Thymus (tissue), 11 donors: ENCODE results near the gene WDR7. TPM values are rescaled to one million over a fixed set of nuclear protein-coding genes. Genes with fewer than 3 reads are reported as not detected.

Experiments
- DNase-seq, 9 donors: peaks; one replicate each; pipeline ENCODE4 v3.0.0-alpha.2; 2013; ENCODE audit warnings: low spot score in 9 of 9, low read depth in 6 of 9, missing footprints in 1 of 9
- H3K27ac ChIP-seq, 2 donors: one replicate each; pipeline ENCODE4 v1.5.1; 2013; ENCODE audit warnings: control low read depth in 1 of 2, low read depth in 1 of 2, low read length in 1 of 2, mild to moderate bottlenecking in 1 of 2, moderate library complexity in 1 of 2
- H3K27me3 ChIP-seq, 2 donors: one replicate each; pipeline ENCODE4 v1.5.1; 2013; ENCODE audit warnings: low read length in 1 of 2; ENCODE audit not compliant: control insufficient read depth in 2 of 2, insufficient read depth in 1 of 2
- H3K36me3 ChIP-seq, 2 donors: one replicate each; pipeline ENCODE4 v1.5.1; 2013; ENCODE audit warnings: low read length in 1 of 2, mild to moderate bottlenecking in 1 of 2, moderate library complexity in 1 of 2; ENCODE audit not compliant: control insufficient read depth in 2 of 2, insufficient read depth in 2 of 2
- H3K4me1 ChIP-seq, 2 donors: one replicate each; pipeline ENCODE4 v1.5.1; 2013; ENCODE audit warnings: low read length in 2 of 2; ENCODE audit not compliant: control insufficient read depth in 2 of 2, insufficient read depth in 2 of 2
- H3K4me3 ChIP-seq, 2 donors: one replicate each; pipeline ENCODE4 v1.5.1; 2013; ENCODE audit warnings: low read length in 2 of 2, control low read depth in 1 of 2, mild to moderate bottlenecking in 1 of 2
- H3K9me3 ChIP-seq, 2 donors: one replicate each; pipeline ENCODE4 v1.5.1; 2013; ENCODE audit warnings: low read length in 1 of 2, mild to moderate bottlenecking in 1 of 2; ENCODE audit not compliant: control insufficient read depth in 2 of 2, insufficient read depth in 1 of 2
- WGBS: extraction: QIAGEN DNeasy Blood & Tissue Kit; methylation state at CpG from one replicate; pipeline ENCODE4 v1.1.7; 2013; 5-methylcytosine and 5-hydroxymethylcytosine counted together
- polyA plus RNA-seq: library from polyadenylated mRNA; stranded (reverse); fragments of 200-250 nt; gene quantifications from one replicate; pipeline ENCODE4 v1.2.3, GENCODE V29; 2013
- total RNA-seq: library from RNA; stranded (reverse); fragments of 120-200 nt; gene quantifications from one replicate; pipeline ENCODE4 v1.2.4, GENCODE V29; 2013
- donor health status: healthy.

Gene WDR7
- total and polyA plus RNA-seq, 2 donors, result 9.0 to 20.5 TPM

DNA sequence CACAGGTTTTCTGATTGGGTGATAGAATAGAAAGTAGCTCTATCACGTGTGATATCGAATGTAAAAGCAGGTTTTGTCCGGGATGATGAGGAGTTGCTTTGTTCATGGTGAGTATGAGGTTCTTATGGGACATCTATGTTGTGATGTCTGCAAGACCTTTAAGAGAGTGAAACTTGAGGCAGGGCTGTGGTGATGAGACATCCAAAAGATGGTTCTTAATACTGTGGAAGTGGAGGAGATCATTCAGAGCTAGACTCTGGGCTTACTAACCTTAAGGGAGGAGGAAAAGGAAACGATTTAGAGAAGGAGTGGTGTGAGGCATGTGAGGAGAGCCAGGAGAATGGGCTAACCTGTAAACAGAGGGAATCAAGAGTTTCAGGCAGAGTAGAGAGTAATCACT is 92.0 kb downstream of the WDR7 start:
- Histone ChIP-seq H3K27me3 (no peaks in the 10 kb centered on the region), H3K4me1 (no peaks in the 10 kb centered on the region), H3K9me3 (no peaks in the 10 kb centered on the region), H3K36me3 (peaks cover 0 to 2% of the 10 kb centered on the region in 2 donors), H3K27ac (no peak overlapping the region), H3K4me3 (no peak overlapping the region)
- no peak for DNase-seq
- WGBS, result 97% methylated on average over 4 of the region's 4 CpGs

DNA sequence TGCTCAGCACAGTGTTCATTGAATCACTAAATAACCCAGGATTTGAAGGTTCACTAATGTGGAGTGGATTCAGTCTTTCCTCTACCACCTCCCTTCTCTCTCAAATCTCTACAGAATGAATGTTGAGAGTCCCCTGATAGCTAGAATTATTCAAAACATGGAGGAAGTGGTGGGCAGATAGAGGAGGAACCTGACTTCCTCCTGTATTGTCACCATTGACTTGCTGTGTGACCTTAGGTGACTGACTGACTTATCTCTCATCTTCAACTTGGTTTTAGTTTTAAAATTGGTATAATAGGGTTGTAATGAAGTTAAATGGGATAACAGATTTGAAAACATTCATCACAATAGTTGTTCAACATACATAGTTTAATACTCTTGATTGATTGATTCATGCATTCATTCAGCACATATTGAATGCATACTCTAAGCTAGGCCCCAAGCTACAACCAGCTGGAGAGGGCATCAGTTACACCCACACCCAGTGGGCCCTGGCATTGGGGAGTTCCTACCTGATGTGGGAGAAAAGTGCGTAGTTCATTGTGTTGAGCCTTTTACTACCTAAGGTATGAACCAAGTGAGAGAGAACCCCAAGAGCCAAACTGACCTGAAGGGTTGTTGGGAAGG is 96.0 kb downstream of the WDR7 start:
- H3K4me1 ChIP-seq, result no peaks in the 10 kb centered on the region
- H3K27ac ChIP-seq, result no peak overlapping the region
- peaks cover 0 to 4% of the 10 kb centered on the region in 2 donors for H3K36me3 ChIP-seq
- no peaks in the 10 kb centered on the region for H3K9me3 ChIP-seq
- WGBS, result 98% methylated on average over 1 of the region's 1 CpG
- peak in 1 of 9 donors; percentile 5 for DNase-seq
- no peak overlapping the region for H3K4me3 ChIP-seq
- H3K27me3 ChIP-seq, result no peaks in the 10 kb centered on the region

DNA sequence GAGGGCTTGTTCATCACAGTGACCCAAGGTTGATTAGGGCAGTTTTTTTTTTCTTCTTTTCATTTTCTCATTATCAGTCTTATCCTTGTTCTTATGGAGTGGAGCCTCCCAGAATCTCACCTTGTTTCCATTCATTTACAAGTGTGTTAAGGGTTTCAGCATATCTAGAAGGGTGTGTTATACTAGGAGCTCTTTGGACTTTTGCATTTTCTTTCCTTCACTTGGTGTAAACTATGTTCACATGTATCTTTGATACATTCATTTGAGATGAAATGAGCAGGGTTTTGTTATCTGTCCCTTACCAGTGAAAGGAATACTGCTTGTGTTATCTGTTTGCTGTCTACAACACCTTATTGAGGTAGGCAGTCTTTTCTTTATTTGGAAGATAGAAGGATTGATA is 96.7 kb downstream of the WDR7 start:
- Histone ChIP-seq H3K4me1 (no peaks in the 10 kb centered on the region), H3K4me3 (no peak overlapping the region), H3K9me3 (no peaks in the 10 kb centered on the region), H3K36me3 (peaks cover 0 to 4% of the 10 kb centered on the region in 2 donors), H3K27ac (no peak overlapping the region), H3K27me3 (no peaks in the 10 kb centered on the region)
- no peak for DNase-seq

DNA sequence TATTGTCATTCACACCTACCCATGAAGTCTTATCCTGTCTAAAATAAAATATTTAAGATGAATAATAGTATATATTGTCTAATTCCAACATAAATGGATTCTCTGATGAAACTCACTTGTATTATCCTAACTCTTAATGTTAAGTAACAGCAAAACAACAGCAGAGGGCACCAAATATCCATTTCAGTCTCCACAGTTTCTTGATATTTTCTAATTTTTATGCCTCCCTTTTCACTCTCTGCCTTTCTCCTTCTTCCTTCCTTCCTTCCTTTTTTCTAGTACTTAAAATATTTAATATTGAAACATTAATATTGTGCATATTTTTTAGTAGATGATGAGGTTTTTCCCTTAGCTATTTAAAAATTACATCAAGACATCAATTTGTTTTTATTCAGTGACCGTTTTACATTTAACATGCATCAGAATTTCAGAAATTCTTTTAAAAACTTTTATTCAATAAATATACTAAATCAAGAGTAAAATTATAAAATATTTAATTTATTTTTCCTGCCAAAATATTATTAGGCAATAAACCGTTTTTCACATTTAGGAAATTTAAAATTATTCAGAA is 97.6 kb downstream of the WDR7 start:
- peak in 6 of 9 donors; percentile 4 to 46 (median 18) for DNase-seq
- no peak overlapping the region for H3K27ac ChIP-seq

DNA sequence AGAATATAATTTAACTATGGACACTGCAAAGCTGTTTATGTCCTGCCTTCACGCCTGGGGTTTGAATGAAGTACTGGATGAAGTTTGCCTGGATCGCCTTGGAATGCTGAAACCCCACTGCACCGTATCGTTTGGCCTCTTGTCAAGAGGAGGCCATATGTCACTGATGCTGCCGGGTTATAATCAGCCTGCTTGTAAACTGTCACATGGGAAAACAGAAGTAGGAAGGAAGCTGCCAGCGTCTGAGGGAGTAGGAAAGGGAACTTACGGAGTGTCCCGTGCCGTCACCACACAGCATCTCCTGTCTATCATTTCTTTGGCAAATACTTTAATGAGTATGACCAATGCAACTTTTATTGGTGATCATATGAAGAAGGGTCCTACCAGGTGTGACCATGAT is 105.8 kb downstream of the WDR7 start:
- Histone ChIP-seq H3K27ac (no peak overlapping the region), H3K4me1 (no peaks in the 10 kb centered on the region), H3K9me3 (no peaks in the 10 kb centered on the region), H3K27me3 (no peaks in the 10 kb centered on the region), H3K4me3 (no peak overlapping the region), H3K36me3 (peaks cover 11% of the 10 kb centered on the region in 2 donors)
- DNase-seq, result no peak
- 92% methylated on average over 9 of the region's 9 CpGs for WGBS

More for the DNA sequence above, 97.6 kb downstream of the WDR7 start:
- Histone ChIP-seq H3K9me3 (no peaks in the 10 kb centered on the region), H3K4me3 (no peak overlapping the region), H3K4me1 (no peaks in the 10 kb centered on the region), H3K27me3 (no peaks in the 10 kb centered on the region), H3K36me3 (peaks cover 0 to 4% of the 10 kb centered on the region in 2 donors)
- 48% methylated on average over 2 of the region's 2 CpGs for WGBS

DNA sequence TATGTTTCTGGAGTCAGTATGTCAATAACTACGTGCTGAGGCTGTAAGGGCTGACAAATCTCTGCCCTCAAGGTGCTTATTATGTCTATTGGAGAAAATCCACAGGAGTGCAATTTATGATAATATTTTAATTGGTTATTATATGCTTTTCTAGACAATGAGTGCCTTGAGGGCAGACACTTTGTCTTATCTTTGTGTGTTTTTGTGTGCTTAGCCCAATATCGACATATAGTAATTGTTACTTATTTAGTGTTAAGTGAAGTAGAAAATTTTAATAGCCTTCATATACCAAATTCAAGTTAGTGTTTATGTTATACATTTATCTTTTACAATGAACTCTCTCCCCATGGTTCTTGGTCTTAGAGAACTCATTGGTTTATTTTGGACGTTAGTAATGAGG is 118.9 kb downstream of the WDR7 start:
- DNase-seq, result no peak
- Histone ChIP-seq H3K27me3 (no peaks in the 10 kb centered on the region), H3K27ac (no peak overlapping the region), H3K4me1 (no peaks in the 10 kb centered on the region), H3K36me3 (no peaks in the 10 kb centered on the region), H3K4me3 (no peak overlapping the region), H3K9me3 (no peaks in the 10 kb centered on the region)
- 95% methylated on average over 3 of the region's 3 CpGs for WGBS

DNA sequence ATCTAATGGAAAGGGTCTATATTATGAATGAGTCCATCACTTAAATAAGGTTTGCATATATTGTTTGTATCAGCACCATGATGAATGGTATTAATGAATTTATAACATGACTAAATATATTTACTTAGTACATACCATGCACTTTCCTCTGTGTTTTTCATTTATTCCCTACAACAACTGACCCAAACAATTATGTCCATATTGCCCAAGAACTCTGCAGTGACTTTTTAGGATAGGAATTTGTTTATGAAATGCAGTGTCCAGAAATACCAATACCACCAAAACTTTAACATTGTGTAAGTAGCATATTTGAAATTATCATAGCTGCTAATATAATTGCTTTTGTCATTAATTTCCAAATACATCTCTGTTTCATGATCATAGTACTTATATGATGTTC is 119.7 kb downstream of the WDR7 start:
- Histone ChIP-seq H3K36me3 (no peaks in the 10 kb centered on the region), H3K27ac (no peak overlapping the region), H3K4me1 (no peaks in the 10 kb centered on the region), H3K27me3 (no peaks in the 10 kb centered on the region), H3K4me3 (no peak overlapping the region), H3K9me3 (no peaks in the 10 kb centered on the region)
- DNase-seq, result no peak

DNA sequence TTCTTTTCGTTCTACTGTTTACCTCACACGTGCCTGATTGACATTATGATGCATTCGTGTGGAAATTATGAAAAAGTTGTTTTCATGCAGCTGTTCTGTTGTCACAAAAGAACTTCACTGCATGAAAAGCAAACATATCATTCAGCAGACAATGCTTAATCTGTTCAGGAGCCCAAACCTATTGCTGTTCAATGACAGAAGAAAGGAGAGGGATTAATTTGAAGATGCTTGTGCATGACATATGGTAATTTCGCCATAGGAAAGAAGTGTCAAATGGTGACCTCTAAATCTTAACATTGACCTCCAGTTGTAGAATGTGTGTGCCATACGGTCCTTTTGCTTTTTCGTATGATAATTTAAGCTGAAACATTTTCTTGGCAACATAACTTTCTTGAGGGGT is 124.5 kb downstream of the WDR7 start:
- H3K27ac ChIP-seq, result no peak overlapping the region
- H3K4me1 ChIP-seq, result no peaks in the 10 kb centered on the region
- no peak for DNase-seq
- H3K36me3 ChIP-seq, result no peaks in the 10 kb centered on the region
- no peaks in the 10 kb centered on the region for H3K9me3 ChIP-seq
- no peak overlapping the region for H3K4me3 ChIP-seq
- no peaks in the 10 kb centered on the region for H3K27me3 ChIP-seq
- 96% methylated on average over 6 of the region's 6 CpGs for WGBS

DNA sequence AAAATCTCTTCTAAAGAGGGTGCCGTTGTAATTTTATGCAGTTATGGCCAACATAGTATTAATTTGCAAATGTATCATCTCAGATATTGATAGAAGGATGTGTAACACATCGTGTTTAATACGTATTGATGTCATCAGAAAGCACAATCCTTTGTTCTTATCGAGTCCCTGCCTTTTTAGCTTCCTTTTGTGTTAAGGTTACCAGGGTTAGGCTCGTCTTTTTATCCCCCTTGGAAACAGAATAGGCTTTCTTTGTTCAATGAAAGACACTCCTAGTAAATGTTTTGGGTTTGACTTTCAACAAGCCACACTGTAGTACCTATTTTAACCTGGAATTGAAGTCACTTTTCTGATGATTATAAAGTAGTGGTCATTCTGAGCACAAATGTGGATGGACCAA is 136.2 kb downstream of the WDR7 start:
- whole genome bisulfite sequencing, result 98% methylated on average over 5 of the region's 5 CpGs
- DNase-seq, result no peak
- no peaks in the 10 kb centered on the region for H3K27me3 ChIP-seq
- no peak overlapping the region for H3K4me3 ChIP-seq
- no peaks in the 10 kb centered on the region for H3K9me3 ChIP-seq
- H3K4me1 ChIP-seq, result no peaks in the 10 kb centered on the region
- peaks cover 0 to 5% of the 10 kb centered on the region in 2 donors for H3K36me3 ChIP-seq
- H3K27ac ChIP-seq, result no peak overlapping the region
